Ishikawa (cell line): ENCODE results near the gene ENPP3.

Source experiments
- CEBPB ChIP-seq: IDR thresholded peaks from 2 replicates; pipeline ENCODE4 v1.6.1; 2012
- CREB1 ChIP-seq: IDR thresholded peaks from 2 replicates; pipeline ENCODE4 v1.6.1; 2012; ENCODE audit warnings: low read depth
- EGR1 ChIP-seq: IDR thresholded peaks from 2 replicates; pipeline ENCODE4 v1.6.1; 2012
- EP300 ChIP-seq: IDR thresholded peaks from 2 replicates; pipeline ENCODE4 v1.6.1; 2012; ENCODE audit warnings: borderline replicate concordance
- FOXM1 ChIP-seq: IDR thresholded peaks from 2 replicates; pipeline ENCODE4 v1.6.1; 2012; ENCODE audit warnings: low read depth, borderline replicate concordance
- MAX ChIP-seq: IDR thresholded peaks from 2 replicates; pipeline ENCODE4 v1.6.1; 2012
- NFIC ChIP-seq: IDR thresholded peaks from 2 replicates; pipeline ENCODE4 v1.6.1; 2012
- RAD21 ChIP-seq: IDR thresholded peaks from 2 replicates; pipeline ENCODE4 v1.6.1; 2012; ENCODE audit warnings: low read depth
- REST ChIP-seq: IDR thresholded peaks from 2 replicates; pipeline ENCODE4 v1.6.1; 2012; ENCODE audit warnings: low read depth, mild to moderate bottlenecking
- TAF1 ChIP-seq: IDR thresholded peaks from 2 replicates; pipeline ENCODE4 v1.6.1; 2012; ENCODE audit warnings: low read depth, mild to moderate bottlenecking
- TEAD4 ChIP-seq: IDR thresholded peaks from 2 replicates; pipeline ENCODE4 v1.6.1; 2012
- USF1 ChIP-seq: IDR thresholded peaks from 2 replicates; pipeline ENCODE4 v1.6.1; 2012

GRCh38 chr6:131792091-131792496, 155.0 kb downstream of the ENPP3 start:
- TF ChIP-seq CREB1: no peak
- TF ChIP-seq TAF1: no peak
- TF ChIP-seq MAX: no peak
- no peak for TF ChIP-seq EP300
- TF ChIP-seq NFIC: no peak
- no peak for TF ChIP-seq RAD21
- TF ChIP-seq FOXM1: no peak
- no peak for TF ChIP-seq USF1
- TF ChIP-seq EGR1: no peak
- TF ChIP-seq REST: no peak
- no peak for TF ChIP-seq TEAD4
- TF ChIP-seq CEBPB: no peak
